ENCODE measurements around the gene SPAG7. TPM values are rescaled to one million over a fixed set of nuclear protein-coding genes. Genes with fewer than 3 reads are reported as not detected.

Gene SPAG7
- total and polyA plus RNA-seq, 4 donors: 18.6 to 66.3 (median 26.0) TPM

GRCh38 chr17:4997302-4998026, 29.8 kb upstream of the SPAG7 start, which contains the start of the genes INCA1 and KIF1C:
INCA1 (minus strand) TSS chr17:4997522; CDS start chr17:4994437, 3,085 bp downstream.
KIF1C (plus strand) TSS chr17:4997950; CDS start chr17:5000247, 2,297 bp downstream.
- H3K36me3 ChIP-seq (ENCODE audit: control insufficient read depth in 4 of 4, insufficient read depth in 3 of 4, low read depth in 1 of 4, low read length in 3 of 4): peaks cover 6 to 15% (median 11%) of the 10 kb centered on the region in 4 donors
- DNase-seq (ENCODE audit: low spot score): peak; percentile 94
- H3K27ac ChIP-seq (ENCODE audit: low read depth in 1 of 2, low read length in 2 of 2): peak within 1 kb of the TSS; percentile 88 to 89
- H3K9me3 ChIP-seq (ENCODE audit: control insufficient read depth in 4 of 4, low read length in 3 of 4): no peaks in the 10 kb centered on the region
- no peak for TF ChIP-seq ZBTB33 (IDR thresholded peaks at IDR 0.05)
- TF ChIP-seq RAD21 (IDR thresholded peaks at IDR 0.05): peak in 1 of 2 donors; percentile 32
- no peak for TF ChIP-seq HNF4A (conservative IDR thresholded peaks at IDR 0.05)
- no peak for TF ChIP-seq TAF1 (conservative IDR thresholded peaks at IDR 0.05)
- TF ChIP-seq, protein P1, sequence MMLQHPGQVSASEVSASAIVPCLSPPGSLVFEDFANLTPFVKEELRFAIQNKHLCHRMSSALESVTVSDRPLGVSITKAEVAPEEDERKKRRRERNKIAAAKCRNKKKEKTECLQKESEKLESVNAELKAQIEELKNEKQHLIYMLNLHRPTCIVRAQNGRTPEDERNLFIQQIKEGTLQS (IDR thresholded peaks at IDR 0.05): no peak
- no peak for TF ChIP-seq HNF4G (IDR thresholded peaks at IDR 0.05)
- no peak for TF ChIP-seq FOXA1 (IDR thresholded peaks at IDR 0.05)
- TF ChIP-seq YY1 (IDR thresholded peaks at IDR 0.05): no peak
- no peak for TF ChIP-seq NR2F2 (IDR thresholded peaks at IDR 0.05)
- TF ChIP-seq, protein P2, sequence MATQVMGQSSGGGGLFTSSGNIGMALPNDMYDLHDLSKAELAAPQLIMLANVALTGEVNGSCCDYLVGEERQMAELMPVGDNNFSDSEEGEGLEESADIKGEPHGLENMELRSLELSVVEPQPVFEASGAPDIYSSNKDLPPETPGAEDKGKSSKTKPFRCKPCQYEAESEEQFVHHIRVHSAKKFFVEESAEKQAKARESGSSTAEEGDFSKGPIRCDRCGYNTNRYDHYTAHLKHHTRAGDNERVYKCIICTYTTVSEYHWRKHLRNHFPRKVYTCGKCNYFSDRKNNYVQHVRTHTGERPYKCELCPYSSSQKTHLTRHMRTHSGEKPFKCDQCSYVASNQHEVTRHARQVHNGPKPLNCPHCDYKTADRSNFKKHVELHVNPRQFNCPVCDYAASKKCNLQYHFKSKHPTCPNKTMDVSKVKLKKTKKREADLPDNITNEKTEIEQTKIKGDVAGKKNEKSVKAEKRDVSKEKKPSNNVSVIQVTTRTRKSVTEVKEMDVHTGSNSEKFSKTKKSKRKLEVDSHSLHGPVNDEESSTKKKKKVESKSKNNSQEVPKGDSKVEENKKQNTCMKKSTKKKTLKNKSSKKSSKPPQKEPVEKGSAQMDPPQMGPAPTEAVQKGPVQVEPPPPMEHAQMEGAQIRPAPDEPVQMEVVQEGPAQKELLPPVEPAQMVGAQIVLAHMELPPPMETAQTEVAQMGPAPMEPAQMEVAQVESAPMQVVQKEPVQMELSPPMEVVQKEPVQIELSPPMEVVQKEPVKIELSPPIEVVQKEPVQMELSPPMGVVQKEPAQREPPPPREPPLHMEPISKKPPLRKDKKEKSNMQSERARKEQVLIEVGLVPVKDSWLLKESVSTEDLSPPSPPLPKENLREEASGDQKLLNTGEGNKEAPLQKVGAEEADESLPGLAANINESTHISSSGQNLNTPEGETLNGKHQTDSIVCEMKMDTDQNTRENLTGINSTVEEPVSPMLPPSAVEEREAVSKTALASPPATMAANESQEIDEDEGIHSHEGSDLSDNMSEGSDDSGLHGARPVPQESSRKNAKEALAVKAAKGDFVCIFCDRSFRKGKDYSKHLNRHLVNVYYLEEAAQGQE (IDR thresholded peaks at IDR 0.05): peak; percentile 69
- TF ChIP-seq FOXA2 (IDR thresholded peaks at IDR 0.05): no peak
- TF ChIP-seq, protein P3, sequence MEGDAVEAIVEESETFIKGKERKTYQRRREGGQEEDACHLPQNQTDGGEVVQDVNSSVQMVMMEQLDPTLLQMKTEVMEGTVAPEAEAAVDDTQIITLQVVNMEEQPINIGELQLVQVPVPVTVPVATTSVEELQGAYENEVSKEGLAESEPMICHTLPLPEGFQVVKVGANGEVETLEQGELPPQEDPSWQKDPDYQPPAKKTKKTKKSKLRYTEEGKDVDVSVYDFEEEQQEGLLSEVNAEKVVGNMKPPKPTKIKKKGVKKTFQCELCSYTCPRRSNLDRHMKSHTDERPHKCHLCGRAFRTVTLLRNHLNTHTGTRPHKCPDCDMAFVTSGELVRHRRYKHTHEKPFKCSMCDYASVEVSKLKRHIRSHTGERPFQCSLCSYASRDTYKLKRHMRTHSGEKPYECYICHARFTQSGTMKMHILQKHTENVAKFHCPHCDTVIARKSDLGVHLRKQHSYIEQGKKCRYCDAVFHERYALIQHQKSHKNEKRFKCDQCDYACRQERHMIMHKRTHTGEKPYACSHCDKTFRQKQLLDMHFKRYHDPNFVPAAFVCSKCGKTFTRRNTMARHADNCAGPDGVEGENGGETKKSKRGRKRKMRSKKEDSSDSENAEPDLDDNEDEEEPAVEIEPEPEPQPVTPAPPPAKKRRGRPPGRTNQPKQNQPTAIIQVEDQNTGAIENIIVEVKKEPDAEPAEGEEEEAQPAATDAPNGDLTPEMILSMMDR (IDR thresholded peaks at IDR 0.05; ENCODE audit: low read depth, low read length, missing input control): peak; percentile 23
- TF ChIP-seq EGR1 (IDR thresholded peaks at IDR 0.05; ENCODE audit: low read depth in 2 of 2): no peak
- no peak for TF ChIP-seq GABPA (IDR thresholded peaks at IDR 0.05 in 1 of 2, conservative IDR thresholded peaks at IDR 0.05 in 1 of 2)
- peak; percentile 48 for TF ChIP-seq SP1 (IDR thresholded peaks at IDR 0.05)
- TF ChIP-seq RXRA (IDR thresholded peaks at IDR 0.05): peak in 1 of 2 donors; percentile 9
- TF ChIP-seq, protein P4, sequence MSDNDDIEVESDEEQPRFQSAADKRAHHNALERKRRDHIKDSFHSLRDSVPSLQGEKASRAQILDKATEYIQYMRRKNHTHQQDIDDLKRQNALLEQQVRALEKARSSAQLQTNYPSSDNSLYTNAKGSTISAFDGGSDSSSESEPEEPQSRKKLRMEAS (IDR thresholded peaks at IDR 0.05): peak; percentile 33
- no peak for TF ChIP-seq JUND (IDR thresholded peaks at IDR 0.05)
- H3K9ac ChIP-seq (ENCODE audit: low read depth in 1 of 2, low read length in 2 of 2): peak within 1 kb of the TSS; percentile 71 to 73
- no peaks in the 10 kb centered on the region for H3K27me3 ChIP-seq (ENCODE audit: control insufficient read depth in 4 of 4, insufficient read depth in 4 of 4, low read length in 3 of 4)
- WGBS: under 1% methylated on average over 93 of the region's 93 CpGs
- H3K4me3 ChIP-seq (ENCODE audit: low read depth in 1 of 3, low read length in 3 of 3): peak within 1 kb of the TSS; percentile 77 to 88 (median 86)
- H3K4me1 ChIP-seq (ENCODE audit: control insufficient read depth in 4 of 4, insufficient read depth in 4 of 4, low read length in 3 of 4): peaks cover 5 to 34% (median 26%) of the 10 kb centered on the region in 4 donors
